WTC11 (cell line): Measurements from ENCODE around the gene PCDHGC5.

Experiments used
- ELF4 ChIP-seq: sonication (generic); formaldehyde crosslinking; IDR thresholded peaks from 2 replicates; pipeline ENCODE4 v1.8.1; 2022; ENCODE audit warnings: low read depth, mild to moderate bottlenecking, moderate library complexity, missing genetic modification reagents
- ESRRA ChIP-seq: sonication (generic); formaldehyde crosslinking; IDR thresholded peaks from 2 replicates; pipeline ENCODE4 v1.8.1; 2022; ENCODE audit warnings: mild to moderate bottlenecking, missing genetic modification reagents, borderline replicate concordance
- HMGA2 ChIP-seq: fragments of 250-450 bp; sonication (Bioruptor Pico); IDR thresholded peaks from 2 replicates; pipeline ENCODE4 v1.4.0; 2021; ENCODE audit warnings: mild to moderate bottlenecking, moderate library complexity
- NR1H2 ChIP-seq: sonication (generic); formaldehyde crosslinking; IDR thresholded peaks from 2 replicates; pipeline ENCODE4 v1.9.0; 2021; ENCODE audit warnings: mild to moderate bottlenecking, moderate library complexity, missing genetic modification reagents
- TF ChIP-seq, protein P1 (sequence below): fragments of 200-600 bp; IDR thresholded peaks from 2 replicates; pipeline ENCODE4 v1.8.0; 2022; ENCODE audit warnings: antibody characterized with exemption
- TF ChIP-seq, protein P2 (sequence below): sonication (generic); formaldehyde crosslinking; IDR thresholded peaks from 2 replicates; pipeline ENCODE4 v1.8.0; 2022; ENCODE audit warnings: mild to moderate bottlenecking, missing genetic modification reagents
- TF ChIP-seq, protein P3 (sequence below): sonication (generic); formaldehyde crosslinking; IDR thresholded peaks from 2 replicates; pipeline ENCODE4 v1.8.1; 2023; ENCODE audit warnings: mild to moderate bottlenecking, moderate library complexity, missing genetic modification reagents

DNA sequence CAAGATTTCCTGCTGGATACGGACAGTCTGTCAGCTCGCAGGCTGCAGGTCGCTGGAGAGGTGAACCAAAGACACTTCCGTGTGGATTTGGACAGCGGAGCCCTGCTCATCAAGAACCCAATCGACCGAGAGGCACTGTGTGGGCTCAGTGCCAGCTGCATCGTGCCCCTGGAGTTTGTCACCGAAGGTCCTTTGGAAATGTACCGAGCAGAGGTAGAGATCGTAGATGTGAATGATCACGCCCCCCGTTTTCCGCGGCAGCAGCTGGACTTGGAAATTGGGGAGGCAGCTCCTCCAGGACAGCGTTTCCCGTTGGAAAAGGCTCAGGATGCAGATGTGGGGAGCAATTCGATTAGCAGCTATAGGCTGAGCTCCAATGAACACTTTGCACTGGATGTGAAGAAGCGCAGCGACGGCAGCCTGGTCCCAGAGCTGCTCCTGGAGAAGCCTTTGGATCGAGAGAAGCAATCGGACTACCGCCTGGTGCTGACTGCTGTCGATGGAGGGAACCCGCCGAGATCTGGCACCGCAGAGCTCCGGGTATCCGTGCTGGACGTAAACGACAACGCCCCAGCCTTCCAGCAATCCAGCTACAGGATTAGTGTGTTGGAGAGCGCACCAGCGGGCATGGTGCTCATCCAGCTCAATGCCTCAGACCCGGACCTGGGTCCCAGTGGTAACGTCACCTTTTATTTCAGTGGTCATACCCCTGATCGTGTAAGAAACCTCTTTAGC, 3.4 kb upstream of the PCDHGC5 start:
- TF ChIP-seq, protein P1, sequence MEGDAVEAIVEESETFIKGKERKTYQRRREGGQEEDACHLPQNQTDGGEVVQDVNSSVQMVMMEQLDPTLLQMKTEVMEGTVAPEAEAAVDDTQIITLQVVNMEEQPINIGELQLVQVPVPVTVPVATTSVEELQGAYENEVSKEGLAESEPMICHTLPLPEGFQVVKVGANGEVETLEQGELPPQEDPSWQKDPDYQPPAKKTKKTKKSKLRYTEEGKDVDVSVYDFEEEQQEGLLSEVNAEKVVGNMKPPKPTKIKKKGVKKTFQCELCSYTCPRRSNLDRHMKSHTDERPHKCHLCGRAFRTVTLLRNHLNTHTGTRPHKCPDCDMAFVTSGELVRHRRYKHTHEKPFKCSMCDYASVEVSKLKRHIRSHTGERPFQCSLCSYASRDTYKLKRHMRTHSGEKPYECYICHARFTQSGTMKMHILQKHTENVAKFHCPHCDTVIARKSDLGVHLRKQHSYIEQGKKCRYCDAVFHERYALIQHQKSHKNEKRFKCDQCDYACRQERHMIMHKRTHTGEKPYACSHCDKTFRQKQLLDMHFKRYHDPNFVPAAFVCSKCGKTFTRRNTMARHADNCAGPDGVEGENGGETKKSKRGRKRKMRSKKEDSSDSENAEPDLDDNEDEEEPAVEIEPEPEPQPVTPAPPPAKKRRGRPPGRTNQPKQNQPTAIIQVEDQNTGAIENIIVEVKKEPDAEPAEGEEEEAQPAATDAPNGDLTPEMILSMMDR: no peak
- TF ChIP-seq NR1H2 (CRISPR knock-in tag) (no peak), ELF4 (no peak), ESRRA (CRISPR knock-in tag) (no peak), HMGA2 (CRISPR knock-in tag) (no peak)
- TF ChIP-seq, protein P2, sequence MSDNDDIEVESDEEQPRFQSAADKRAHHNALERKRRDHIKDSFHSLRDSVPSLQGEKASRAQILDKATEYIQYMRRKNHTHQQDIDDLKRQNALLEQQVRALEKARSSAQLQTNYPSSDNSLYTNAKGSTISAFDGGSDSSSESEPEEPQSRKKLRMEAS (CRISPR knock-in tag): no peak
- TF ChIP-seq, protein P3, sequence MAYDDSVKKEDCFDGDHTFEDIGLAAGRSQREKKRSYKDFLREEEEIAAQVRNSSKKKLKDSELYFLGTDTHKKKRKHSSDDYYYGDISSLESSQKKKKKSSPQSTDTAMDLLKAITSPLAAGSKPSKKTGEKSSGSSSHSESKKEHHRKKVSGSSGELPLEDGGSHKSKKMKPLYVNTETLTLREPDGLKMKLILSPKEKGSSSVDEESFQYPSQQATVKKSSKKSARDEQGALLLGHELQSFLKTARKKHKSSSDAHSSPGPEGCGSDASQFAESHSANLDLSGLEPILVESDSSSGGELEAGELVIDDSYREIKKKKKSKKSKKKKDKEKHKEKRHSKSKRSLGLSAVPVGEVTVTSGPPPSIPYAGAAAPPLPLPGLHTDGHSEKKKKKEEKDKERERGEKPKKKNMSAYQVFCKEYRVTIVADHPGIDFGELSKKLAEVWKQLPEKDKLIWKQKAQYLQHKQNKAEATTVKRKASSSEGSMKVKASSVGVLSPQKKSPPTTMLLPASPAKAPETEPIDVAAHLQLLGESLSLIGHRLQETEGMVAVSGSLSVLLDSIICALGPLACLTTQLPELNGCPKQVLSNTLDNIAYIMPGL (CRISPR knock-in tag): no peak
